Liver (tissue), 9 donors: Measurements from ENCODE around the gene CYTH3. TPM values are rescaled to one million over a fixed set of nuclear protein-coding genes. Genes with fewer than 3 reads are reported as not detected.

Source experiments
- DNase-seq: peaks from one replicate; pipeline ENCODE4 v3.0.0-alpha.2; 2017; ENCODE audit warnings: low spot score
- H3K27ac ChIP-seq, 2 donors: one replicate each; pipeline ENCODE4 v1.7.0; 2013; ENCODE audit warnings: inconsistent platforms in 2 of 2, low read length in 2 of 2, control low read depth in 1 of 2, low read depth in 1 of 2, mild to moderate bottlenecking in 1 of 2
- H3K27me3 ChIP-seq, 4 donors: one replicate each; pipeline versions ENCODE4 v1.6.1 to v1.7.0; 2013; ENCODE audit warnings: low read length in 3 of 4, inconsistent platforms in 1 of 4, mild to moderate bottlenecking in 1 of 4, moderate library complexity in 1 of 4; ENCODE audit not compliant: control insufficient read depth in 4 of 4, insufficient read depth in 4 of 4
- H3K36me3 ChIP-seq, 4 donors: one replicate each; pipeline versions ENCODE4 v1.6.1 to v1.7.0; 2013; ENCODE audit warnings: low read length in 3 of 4, mild to moderate bottlenecking in 3 of 4, low read depth in 1 of 4, moderate library complexity in 1 of 4; ENCODE audit not compliant: control insufficient read depth in 4 of 4, insufficient read depth in 3 of 4
- H3K4me1 ChIP-seq, 4 donors: one replicate each; pipeline versions ENCODE4 v1.6.1 to v1.7.0; 2013; ENCODE audit warnings: low read length in 3 of 4, mild to moderate bottlenecking in 3 of 4, moderate library complexity in 1 of 4; ENCODE audit not compliant: control insufficient read depth in 4 of 4, insufficient read depth in 4 of 4
- H3K4me3 ChIP-seq, 3 donors: one replicate each; pipeline versions ENCODE4 v1.6.1 to v1.7.0; 2013; ENCODE audit warnings: low read length in 3 of 3, control low read depth in 1 of 3, low read depth in 1 of 3, mild to moderate bottlenecking in 1 of 3
- H3K9ac ChIP-seq, 2 donors: one replicate each; pipeline ENCODE4 v1.7.0; 2013; ENCODE audit warnings: low read length in 2 of 2, mild to moderate bottlenecking in 2 of 2, moderate library complexity in 2 of 2, control low read depth in 1 of 2, low read depth in 1 of 2
- H3K9me3 ChIP-seq, 4 donors: one replicate each; pipeline versions ENCODE4 v1.6.1 to v1.7.0; 2013; ENCODE audit warnings: low read length in 3 of 4; ENCODE audit not compliant: control insufficient read depth in 4 of 4
- EGR1 ChIP-seq, 2 donors: IDR thresholded peaks; 2 replicates each; pipeline ENCODE4 v1.6.1; 2016 to 2018; ENCODE audit warnings: antibody characterized with exemption in 2 of 2, low read depth in 2 of 2
- FOXA1 ChIP-seq: IDR thresholded peaks from 2 replicates; pipeline ENCODE4 v1.6.1; 2016; ENCODE audit warnings: antibody characterized with exemption
- FOXA2 ChIP-seq: IDR thresholded peaks from 2 replicates; pipeline ENCODE4 v1.6.1; 2016; ENCODE audit warnings: antibody characterized with exemption
- GABPA ChIP-seq, 2 donors: IDR thresholded peaks in 1 of 2; conservative IDR thresholded peaks in 1 of 2; 2 replicates each; pipeline ENCODE4 v1.6.1; 2016; ENCODE audit warnings: antibody characterized with exemption in 2 of 2, mild to moderate bottlenecking in 1 of 2, moderate library complexity in 1 of 2
- HNF4A ChIP-seq, 2 donors: conservative IDR thresholded peaks; 2 replicates each; pipeline ENCODE4 v1.6.1; 2016; ENCODE audit warnings: antibody characterized with exemption in 2 of 2, mild to moderate bottlenecking in 2 of 2
- HNF4G ChIP-seq: IDR thresholded peaks from 2 replicates; pipeline ENCODE4 v1.6.1; 2016; ENCODE audit warnings: antibody characterized with exemption
- JUND ChIP-seq, 2 donors: IDR thresholded peaks; 2 replicates each; pipeline ENCODE4 v1.6.1; 2016; ENCODE audit warnings: antibody characterized with exemption in 2 of 2
- NR2F2 ChIP-seq: IDR thresholded peaks from 2 replicates; pipeline ENCODE4 v1.6.1; 2016; ENCODE audit warnings: antibody characterized with exemption
- RAD21 ChIP-seq, 2 donors: IDR thresholded peaks; 2 replicates each; pipeline ENCODE4 v1.6.1; 2016; ENCODE audit warnings: antibody characterized with exemption in 2 of 2, mild to moderate bottlenecking in 2 of 2
- SP1 ChIP-seq: IDR thresholded peaks from 2 replicates; pipeline ENCODE4 v1.6.1; 2018; ENCODE audit warnings: antibody characterized with exemption, mild to moderate bottlenecking
- TAF1 ChIP-seq: conservative IDR thresholded peaks from 2 replicates; pipeline ENCODE4 v1.6.1; 2016; ENCODE audit warnings: antibody characterized with exemption, mild to moderate bottlenecking
- YY1 ChIP-seq: IDR thresholded peaks from 2 replicates; pipeline ENCODE4 v1.6.1; 2016; ENCODE audit warnings: antibody characterized with exemption, mild to moderate bottlenecking
- WGBS: extraction: QIAGEN DNeasy Blood & Tissue Kit; methylation state at CpG from one replicate; pipeline ENCODE4 v1.1.7; 2013; 5-methylcytosine and 5-hydroxymethylcytosine counted together
- polyA plus RNA-seq, 2 donors: library from polyadenylated mRNA; stranded (reverse) in 1 of 2; unstranded in 1 of 2; fragments of 200-250 nt in 1 of 2; fragments of >200 nt in 1 of 2; fragmentation: Nextera tagmentation in 1 of 2; extraction: Ambion mirVana in 1 of 2; gene quantifications; one replicate each; pipeline versions ENCODE4 v1.2.1 to v1.2.3, GENCODE V29; 2013 to 2015
- total RNA-seq, 2 donors: library from RNA; depleted of rRNA; stranded (reverse); fragments of >200 nt; gene quantifications; one replicate each; pipeline ENCODE4 v1.2.3, GENCODE V29; 2014
- TF ChIP-seq, protein P1 (sequence below): IDR thresholded peaks from 2 replicates; pipeline ENCODE4 v1.6.1; 2016; ENCODE audit warnings: antibody characterized with exemption
- TF ChIP-seq, protein P2 (sequence below): IDR thresholded peaks from 2 replicates; pipeline ENCODE4 v1.6.1; 2016; ENCODE audit warnings: antibody characterized with exemption
- TF ChIP-seq, protein P3 (sequence below): fragments of 150-350 bp; IDR thresholded peaks from 2 replicates; pipeline ENCODE4 v1.5.1; 2017; ENCODE audit warnings: improper control_type of control experiment, low read depth, low read length; ENCODE audit not compliant: missing input control
- TF ChIP-seq, protein P4 (sequence below): IDR thresholded peaks from 2 replicates; pipeline ENCODE4 v1.6.1; 2016; ENCODE audit warnings: antibody characterized with exemption, mild to moderate bottlenecking
- donor health status: healthy.
- donor health status: healthy.
- donor health status: healthy.
- donor health status: healthy.
- donor health status: healthy.

CYTH3 gene
- total and polyA plus RNA-seq, 4 donors, result 1.1 to 6.3 (median 3.7) TPM

DNA sequence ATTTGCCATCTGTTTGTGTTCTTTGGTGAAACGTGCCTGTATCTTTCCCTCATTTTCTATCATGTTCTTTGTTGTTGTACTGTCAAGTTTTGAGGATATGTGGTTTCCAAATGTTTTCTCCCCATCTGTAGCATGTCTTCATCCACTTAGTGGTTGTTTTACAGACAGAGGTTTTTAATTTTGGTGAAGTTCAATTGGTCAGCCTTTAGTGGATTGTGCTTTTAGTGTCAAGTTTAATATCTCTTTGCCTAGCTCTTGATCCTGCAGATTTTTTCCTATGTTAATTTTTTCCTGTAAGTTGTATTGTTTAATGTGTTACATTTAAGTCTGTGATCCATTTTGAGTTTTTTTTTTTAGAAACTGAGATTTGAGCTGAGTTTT is 145.3 kb downstream of the CYTH3 start (continued):
- TF ChIP-seq, protein P1, sequence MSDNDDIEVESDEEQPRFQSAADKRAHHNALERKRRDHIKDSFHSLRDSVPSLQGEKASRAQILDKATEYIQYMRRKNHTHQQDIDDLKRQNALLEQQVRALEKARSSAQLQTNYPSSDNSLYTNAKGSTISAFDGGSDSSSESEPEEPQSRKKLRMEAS, result no peak
- no peak for TF ChIP-seq NR2F2

DNA sequence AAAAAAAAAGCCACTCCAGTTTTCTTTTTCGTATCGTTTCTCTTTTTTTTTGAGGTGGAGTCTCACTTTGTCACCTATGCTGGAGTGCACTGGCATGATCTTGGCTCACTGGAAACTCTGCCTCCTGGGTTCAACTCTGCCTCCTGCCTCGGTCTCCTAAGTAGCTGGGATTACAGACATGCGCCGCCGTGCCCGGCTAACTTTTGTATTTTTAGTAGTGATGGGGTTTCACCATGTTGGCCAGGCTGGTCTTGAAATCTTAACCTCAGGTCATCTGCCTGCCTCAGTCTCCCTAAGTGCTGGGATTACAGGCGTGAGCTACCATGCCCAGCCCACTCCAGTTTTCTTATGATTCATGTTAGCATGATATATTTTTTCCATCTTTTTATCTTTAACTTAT is 148.6 kb downstream of the CYTH3 start:
- Histone ChIP-seq H3K4me1 (no peaks in the 10 kb centered on the region), H3K36me3 (peaks cover 10 to 30% (median 20%) of the 10 kb centered on the region in 4 donors), H3K4me3 (no peak overlapping the region), H3K27me3 (no peaks in the 10 kb centered on the region), H3K9me3 (peaks cover 0 to 3% (median 0%) of the 10 kb centered on the region in 4 donors), H3K9ac (no peak overlapping the region), H3K27ac (no peak overlapping the region)
- no peak for TF ChIP-seq HNF4A (conservative IDR thresholded peaks at IDR 0.05)
- no peak for TF ChIP-seq TAF1
- TF ChIP-seq YY1, result no peak
- no peak for TF ChIP-seq JUND (IDR thresholded peaks at IDR 0.05)
- no peak for TF ChIP-seq RAD21 (IDR thresholded peaks at IDR 0.05)
- TF ChIP-seq NR2F2, result no peak
- TF ChIP-seq, protein P2, sequence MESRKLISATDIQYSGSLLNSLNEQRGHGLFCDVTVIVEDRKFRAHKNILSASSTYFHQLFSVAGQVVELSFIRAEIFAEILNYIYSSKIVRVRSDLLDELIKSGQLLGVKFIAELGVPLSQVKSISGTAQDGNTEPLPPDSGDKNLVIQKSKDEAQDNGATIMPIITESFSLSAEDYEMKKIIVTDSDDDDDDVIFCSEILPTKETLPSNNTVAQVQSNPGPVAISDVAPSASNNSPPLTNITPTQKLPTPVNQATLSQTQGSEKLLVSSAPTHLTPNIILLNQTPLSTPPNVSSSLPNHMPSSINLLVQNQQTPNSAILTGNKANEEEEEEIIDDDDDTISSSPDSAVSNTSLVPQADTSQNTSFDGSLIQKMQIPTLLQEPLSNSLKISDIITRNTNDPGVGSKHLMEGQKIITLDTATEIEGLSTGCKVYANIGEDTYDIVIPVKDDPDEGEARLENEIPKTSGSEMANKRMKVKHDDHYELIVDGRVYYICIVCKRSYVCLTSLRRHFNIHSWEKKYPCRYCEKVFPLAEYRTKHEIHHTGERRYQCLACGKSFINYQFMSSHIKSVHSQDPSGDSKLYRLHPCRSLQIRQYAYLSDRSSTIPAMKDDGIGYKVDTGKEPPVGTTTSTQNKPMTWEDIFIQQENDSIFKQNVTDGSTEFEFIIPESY, result no peak
- no peak for TF ChIP-seq SP1
- TF ChIP-seq, protein P3, sequence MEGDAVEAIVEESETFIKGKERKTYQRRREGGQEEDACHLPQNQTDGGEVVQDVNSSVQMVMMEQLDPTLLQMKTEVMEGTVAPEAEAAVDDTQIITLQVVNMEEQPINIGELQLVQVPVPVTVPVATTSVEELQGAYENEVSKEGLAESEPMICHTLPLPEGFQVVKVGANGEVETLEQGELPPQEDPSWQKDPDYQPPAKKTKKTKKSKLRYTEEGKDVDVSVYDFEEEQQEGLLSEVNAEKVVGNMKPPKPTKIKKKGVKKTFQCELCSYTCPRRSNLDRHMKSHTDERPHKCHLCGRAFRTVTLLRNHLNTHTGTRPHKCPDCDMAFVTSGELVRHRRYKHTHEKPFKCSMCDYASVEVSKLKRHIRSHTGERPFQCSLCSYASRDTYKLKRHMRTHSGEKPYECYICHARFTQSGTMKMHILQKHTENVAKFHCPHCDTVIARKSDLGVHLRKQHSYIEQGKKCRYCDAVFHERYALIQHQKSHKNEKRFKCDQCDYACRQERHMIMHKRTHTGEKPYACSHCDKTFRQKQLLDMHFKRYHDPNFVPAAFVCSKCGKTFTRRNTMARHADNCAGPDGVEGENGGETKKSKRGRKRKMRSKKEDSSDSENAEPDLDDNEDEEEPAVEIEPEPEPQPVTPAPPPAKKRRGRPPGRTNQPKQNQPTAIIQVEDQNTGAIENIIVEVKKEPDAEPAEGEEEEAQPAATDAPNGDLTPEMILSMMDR, result no peak
- no peak for TF ChIP-seq GABPA (IDR thresholded peaks at IDR 0.05 in 1 of 2, conservative IDR thresholded peaks at IDR 0.05 in 1 of 2)
- DNase-seq, result no peak
- 98% methylated on average over 8 of the region's 8 CpGs for WGBS

DNA sequence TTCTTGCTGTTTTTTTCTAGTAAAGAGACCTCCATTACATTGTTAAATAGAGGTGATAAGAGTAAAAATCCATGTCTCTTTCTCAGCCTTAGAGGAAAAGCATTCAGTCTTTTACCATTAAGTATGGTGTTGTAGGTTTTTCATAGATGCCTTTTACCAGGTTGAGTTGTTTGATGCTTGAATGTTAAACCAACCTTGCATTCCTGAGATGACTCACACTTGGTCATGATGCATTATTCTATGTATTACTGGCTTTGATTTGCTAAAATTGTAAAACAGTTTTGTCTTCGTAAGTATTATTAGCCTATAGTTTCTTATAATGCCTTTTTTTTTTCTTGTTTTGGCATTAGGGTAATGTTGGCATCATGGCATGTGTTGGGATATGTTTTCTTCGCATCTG is 151.3 kb downstream of the CYTH3 start:
- peaks cover 12 to 39% (median 28%) of the 10 kb centered on the region in 4 donors for H3K36me3 ChIP-seq
- H3K27me3 ChIP-seq, result no peaks in the 10 kb centered on the region
- DNase-seq, result no peak
- H3K9me3 ChIP-seq, result peaks cover 0 to 3% (median 0%) of the 10 kb centered on the region in 4 donors
- no peak overlapping the region for H3K27ac ChIP-seq
- no peak overlapping the region for H3K9ac ChIP-seq
- H3K4me3 ChIP-seq, result no peak overlapping the region
- H3K4me1 ChIP-seq, result no peaks in the 10 kb centered on the region
- WGBS, result 95% methylated on average over 2 of the region's 2 CpGs
- TF ChIP-seq, protein P4, sequence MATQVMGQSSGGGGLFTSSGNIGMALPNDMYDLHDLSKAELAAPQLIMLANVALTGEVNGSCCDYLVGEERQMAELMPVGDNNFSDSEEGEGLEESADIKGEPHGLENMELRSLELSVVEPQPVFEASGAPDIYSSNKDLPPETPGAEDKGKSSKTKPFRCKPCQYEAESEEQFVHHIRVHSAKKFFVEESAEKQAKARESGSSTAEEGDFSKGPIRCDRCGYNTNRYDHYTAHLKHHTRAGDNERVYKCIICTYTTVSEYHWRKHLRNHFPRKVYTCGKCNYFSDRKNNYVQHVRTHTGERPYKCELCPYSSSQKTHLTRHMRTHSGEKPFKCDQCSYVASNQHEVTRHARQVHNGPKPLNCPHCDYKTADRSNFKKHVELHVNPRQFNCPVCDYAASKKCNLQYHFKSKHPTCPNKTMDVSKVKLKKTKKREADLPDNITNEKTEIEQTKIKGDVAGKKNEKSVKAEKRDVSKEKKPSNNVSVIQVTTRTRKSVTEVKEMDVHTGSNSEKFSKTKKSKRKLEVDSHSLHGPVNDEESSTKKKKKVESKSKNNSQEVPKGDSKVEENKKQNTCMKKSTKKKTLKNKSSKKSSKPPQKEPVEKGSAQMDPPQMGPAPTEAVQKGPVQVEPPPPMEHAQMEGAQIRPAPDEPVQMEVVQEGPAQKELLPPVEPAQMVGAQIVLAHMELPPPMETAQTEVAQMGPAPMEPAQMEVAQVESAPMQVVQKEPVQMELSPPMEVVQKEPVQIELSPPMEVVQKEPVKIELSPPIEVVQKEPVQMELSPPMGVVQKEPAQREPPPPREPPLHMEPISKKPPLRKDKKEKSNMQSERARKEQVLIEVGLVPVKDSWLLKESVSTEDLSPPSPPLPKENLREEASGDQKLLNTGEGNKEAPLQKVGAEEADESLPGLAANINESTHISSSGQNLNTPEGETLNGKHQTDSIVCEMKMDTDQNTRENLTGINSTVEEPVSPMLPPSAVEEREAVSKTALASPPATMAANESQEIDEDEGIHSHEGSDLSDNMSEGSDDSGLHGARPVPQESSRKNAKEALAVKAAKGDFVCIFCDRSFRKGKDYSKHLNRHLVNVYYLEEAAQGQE, result no peak
- TF ChIP-seq GABPA (IDR thresholded peaks at IDR 0.05 in 1 of 2, conservative IDR thresholded peaks at IDR 0.05 in 1 of 2) (no peak), RAD21 (IDR thresholded peaks at IDR 0.05) (no peak), FOXA2 (no peak), HNF4G (no peak), NR2F2 (no peak), FOXA1 (no peak), EGR1 (IDR thresholded peaks at IDR 0.05; ENCODE audit: low read depth in 2 of 2) (no peak)
- TF ChIP-seq, protein P1, result no peak
- TF ChIP-seq, protein P3, result no peak
